ENCODE data around the gene ZNF41. TPM values are rescaled to one million over a fixed set of nuclear protein-coding genes. Genes with fewer than 3 reads are reported as not detected.
"Not testable (repeated sequence)": the region's sequence is repeated elsewhere in the genome, so short reads cannot be mapped to it uniquely, and the experiment has no call there.

ZNF41 gene
- total RNA-seq, 1 donor from 2014 or later = 5.7 TPM

GRCh38 chrX:47500554-47500953 is 17.5 kb upstream of the ZNF41 start:
- H3K4me3 Mint-ChIP-seq (ENCODE audit: unreplicated experiment) = no peak overlapping the region
- peaks cover 5% of the 10 kb centered on the region for H3K4me1 Mint-ChIP-seq (ENCODE audit: unreplicated experiment)
- TF ChIP-seq CTCF (IDR thresholded peaks at IDR 0.05; ENCODE audit: unreplicated experiment) = no peak
- DNase-seq (ENCODE audit: low spot score) = no peak
- H3K9me3 Mint-ChIP-seq (ENCODE audit: unreplicated experiment) = no peaks in the 10 kb centered on the region
- H3K27me3 Mint-ChIP-seq (ENCODE audit: unreplicated experiment) = no peaks in the 10 kb centered on the region
- H3K27ac Mint-ChIP-seq (ENCODE audit: unreplicated experiment) = no peak overlapping the region
- no peaks in the 10 kb centered on the region for H3K36me3 Mint-ChIP-seq (ENCODE audit: low read depth, unreplicated experiment)

- H3K36me3 Mint-ChIP-seq (ENCODE audit: low read depth, unreplicated experiment) = no peaks in the 10 kb centered on the region
- no peak for DNase-seq (ENCODE audit: low spot score)
- no peak overlapping the region for H3K4me3 Mint-ChIP-seq (ENCODE audit: unreplicated experiment)
- H3K27me3 Mint-ChIP-seq (ENCODE audit: unreplicated experiment) = no peaks in the 10 kb centered on the region
- no peak overlapping the region for H3K27ac Mint-ChIP-seq (ENCODE audit: unreplicated experiment)
- no peaks in the 10 kb centered on the region for H3K9me3 Mint-ChIP-seq (ENCODE audit: unreplicated experiment)
- H3K4me1 Mint-ChIP-seq (ENCODE audit: unreplicated experiment) = peaks cover 5% of the 10 kb centered on the region
- no peak for TF ChIP-seq CTCF (IDR thresholded peaks at IDR 0.05; ENCODE audit: unreplicated experiment)
These were observed 16.3 kb upstream of the ZNF41 start for GRCh38 chrX:47499293-47499692.

- TF ChIP-seq CTCF (IDR thresholded peaks at IDR 0.05; ENCODE audit: unreplicated experiment) = no peak
- Mint-ChIP-seq H3K27me3 (ENCODE audit: unreplicated experiment) (no peaks in the 10 kb centered on the region), H3K36me3 (ENCODE audit: low read depth, unreplicated experiment) (no peaks in the 10 kb centered on the region), H3K9me3 (ENCODE audit: unreplicated experiment) (no peaks in the 10 kb centered on the region), H3K27ac (ENCODE audit: unreplicated experiment) (no peak overlapping the region), H3K4me1 (ENCODE audit: unreplicated experiment) (peaks cover 5% of the 10 kb centered on the region), H3K4me3 (ENCODE audit: unreplicated experiment) (no peak overlapping the region)
- DNase-seq (ENCODE audit: low spot score) = no peak
These were observed 15.4 kb upstream of the ZNF41 start for GRCh38 chrX:47498411-47498810.

- Mint-ChIP-seq H3K27me3 (ENCODE audit: unreplicated experiment) (no peaks in the 10 kb centered on the region), H3K9me3 (ENCODE audit: unreplicated experiment) (no peaks in the 10 kb centered on the region), H3K36me3 (ENCODE audit: low read depth, unreplicated experiment) (no peaks in the 10 kb centered on the region), H3K27ac (ENCODE audit: unreplicated experiment) (no peak overlapping the region), H3K4me1 (ENCODE audit: unreplicated experiment) (peaks cover 5% of the 10 kb centered on the region), H3K4me3 (ENCODE audit: unreplicated experiment) (no peak overlapping the region)
- TF ChIP-seq CTCF (IDR thresholded peaks at IDR 0.05; ENCODE audit: unreplicated experiment) = no peak
- DNase-seq (ENCODE audit: low spot score) = no peak
These were observed 14.4 kb upstream of the ZNF41 start for GRCh38 chrX:47497271-47497888.

GRCh38 chrX:47492133-47492532 is 9.1 kb upstream of the ZNF41 start:
- DNase-seq (ENCODE audit: low spot score); H3K27me3 Mint-ChIP-seq (ENCODE audit: unreplicated experiment); H3K9me3 Mint-ChIP-seq (ENCODE audit: unreplicated experiment); H3K4me1 Mint-ChIP-seq (ENCODE audit: unreplicated experiment); H3K36me3 Mint-ChIP-seq (ENCODE audit: low read depth, unreplicated experiment); H3K27ac Mint-ChIP-seq (ENCODE audit: unreplicated experiment); H3K4me3 Mint-ChIP-seq (ENCODE audit: unreplicated experiment): not testable (repeated sequence)
